Smooth muscle cell (in vitro differentiated cells): ENCODE measurements around the gene C1QTNF2. TPM values are rescaled to one million over a fixed set of nuclear protein-coding genes. Genes with fewer than 3 reads are reported as not detected.

Experiments
- DNase-seq: peaks from one replicate; lab custom pipeline; 2025; ENCODE audit not compliant: unreplicated experiment; lab: John Stamatoyannopoulos, UW
- H2AFZ ChIP-seq: fragments of 200-600 bp; sonication (generic); 2 replicates; pipeline ENCODE4 v1.6.0; 2016; ENCODE audit warnings: antibody characterized with exemption, low read depth, mild to moderate bottlenecking
- H3F3A ChIP-seq: fragments of 200-600 bp; sonication (generic); 2 replicates; pipeline ENCODE4 v1.6.0; 2017; ENCODE audit warnings: antibody characterized with exemption, low read depth
- H3K27ac ChIP-seq: fragments of 200-600 bp; sonication (generic); 2 replicates; pipeline ENCODE4 v1.5.1; 2016; ENCODE audit warnings: low read depth, mild to moderate bottlenecking
- H3K27me3 ChIP-seq: fragments of 200-600 bp; sonication (generic); 2 replicates; pipeline ENCODE4 v1.6.1; 2016; ENCODE audit warnings: low read depth, mild to moderate bottlenecking
- H3K36me3 ChIP-seq: fragments of 200-600 bp; sonication (generic); 2 replicates; pipeline ENCODE4 v1.5.1; 2016; ENCODE audit warnings: low read depth
- H3K4me1 ChIP-seq: fragments of 200-600 bp; sonication (generic); 2 replicates; pipeline ENCODE4 v1.5.1; 2016; ENCODE audit warnings: low read depth
- H3K4me2 ChIP-seq: fragments of 200-600 bp; sonication (generic); 2 replicates; pipeline ENCODE4 v1.6.0; 2016; ENCODE audit warnings: mild to moderate bottlenecking
- H3K4me3 ChIP-seq: fragments of 200-600 bp; sonication (generic); 2 replicates; pipeline ENCODE4 v1.5.1; 2016; ENCODE audit warnings: mild to moderate bottlenecking
- H3K79me2 ChIP-seq: fragments of 200-600 bp; sonication (generic); 2 replicates; pipeline ENCODE4 v1.6.0; 2016; ENCODE audit warnings: low read depth, mild to moderate bottlenecking
- H3K9ac ChIP-seq: fragments of 200-600 bp; sonication (generic); 2 replicates; pipeline ENCODE4 v1.6.0; 2016; ENCODE audit warnings: low read depth
- H3K9me3 ChIP-seq: fragments of 200-600 bp; sonication (generic); replicated peaks from 2 replicates; pipeline ENCODE4 v1.5.1; 2016; ENCODE audit warnings: low read depth
- H4K20me1 ChIP-seq: fragments of 200-600 bp; sonication (generic); 2 replicates; pipeline ENCODE4 v1.6.0; 2016; ENCODE audit warnings: low read depth
- WGBS: methylation state at CpG from one replicate; pipeline ENCODE4 v1.1.7; 2016; ENCODE audit warnings: low lambda C conversion rate; 5-methylcytosine and 5-hydroxymethylcytosine counted together
- polyA plus RNA-seq: library from polyadenylated mRNA; unstranded; fragments of >200 nt; fragmentation: Nextera tagmentation; extraction: Ambion mirVana; gene quantifications from 2 replicates; pipeline ENCODE4 v1.2.1, GENCODE V29; 2016
- total RNA-seq: library from RNA; depleted of rRNA; stranded (reverse); fragments of >200 nt; gene quantifications from 2 replicates; pipeline ENCODE4 v1.2.3, GENCODE V29; 2014
- TF ChIP-seq, protein P1 (sequence below): fragments of 200-600 bp; sonication (generic); IDR thresholded peaks from 2 replicates; pipeline ENCODE4 v1.5.1; 2017; ENCODE audit warnings: borderline replicate concordance, mild to moderate bottlenecking, antibody characterized with exemption; ENCODE audit not compliant: insufficient read depth, poor library complexity, severe bottlenecking

The C1QTNF2 gene
- total and polyA plus RNA-seq, 2 experiments from 2014 or later = 0.85 to 2.6 TPM

DNA sequence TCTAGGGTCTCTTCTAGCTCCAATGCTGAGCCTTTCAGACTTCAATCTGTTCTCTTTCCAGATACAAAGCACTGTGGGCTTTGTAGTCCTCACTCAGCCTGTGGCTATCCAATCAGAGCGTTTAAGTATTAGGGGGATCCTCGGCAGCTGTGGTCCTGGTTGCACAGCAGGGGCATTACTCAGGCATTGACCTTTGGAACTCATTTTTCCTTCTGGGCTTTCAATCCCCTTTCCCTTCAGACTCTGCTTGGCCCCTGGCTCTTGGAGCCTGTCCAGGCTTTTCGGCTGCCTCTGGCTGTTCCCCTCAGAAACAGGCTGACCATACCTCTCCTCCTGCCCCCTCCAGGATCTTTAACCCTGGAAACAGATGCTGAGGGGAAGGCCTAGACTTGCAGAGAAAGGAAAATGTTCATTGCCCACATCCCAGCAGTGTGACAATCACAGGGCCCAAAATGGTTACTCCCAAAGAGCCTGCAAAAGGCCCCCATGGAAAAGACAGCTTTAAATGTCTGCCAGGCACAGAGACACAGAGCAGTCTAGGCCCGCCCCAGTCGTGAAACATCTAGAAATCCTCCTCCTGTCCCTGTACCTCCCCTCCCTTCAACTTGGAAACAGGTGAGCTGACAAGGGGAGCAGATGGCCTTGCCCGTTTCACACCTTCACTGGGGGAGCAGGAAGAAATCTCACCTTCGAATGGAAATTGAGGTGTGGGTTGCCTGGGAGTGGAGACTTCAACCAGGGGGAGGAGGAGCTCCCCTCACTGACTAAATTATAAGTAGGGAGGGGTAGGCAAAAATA, 13.7 kb downstream of the C1QTNF2 start:
- DNase-seq = no peak
- TF ChIP-seq, protein P1, sequence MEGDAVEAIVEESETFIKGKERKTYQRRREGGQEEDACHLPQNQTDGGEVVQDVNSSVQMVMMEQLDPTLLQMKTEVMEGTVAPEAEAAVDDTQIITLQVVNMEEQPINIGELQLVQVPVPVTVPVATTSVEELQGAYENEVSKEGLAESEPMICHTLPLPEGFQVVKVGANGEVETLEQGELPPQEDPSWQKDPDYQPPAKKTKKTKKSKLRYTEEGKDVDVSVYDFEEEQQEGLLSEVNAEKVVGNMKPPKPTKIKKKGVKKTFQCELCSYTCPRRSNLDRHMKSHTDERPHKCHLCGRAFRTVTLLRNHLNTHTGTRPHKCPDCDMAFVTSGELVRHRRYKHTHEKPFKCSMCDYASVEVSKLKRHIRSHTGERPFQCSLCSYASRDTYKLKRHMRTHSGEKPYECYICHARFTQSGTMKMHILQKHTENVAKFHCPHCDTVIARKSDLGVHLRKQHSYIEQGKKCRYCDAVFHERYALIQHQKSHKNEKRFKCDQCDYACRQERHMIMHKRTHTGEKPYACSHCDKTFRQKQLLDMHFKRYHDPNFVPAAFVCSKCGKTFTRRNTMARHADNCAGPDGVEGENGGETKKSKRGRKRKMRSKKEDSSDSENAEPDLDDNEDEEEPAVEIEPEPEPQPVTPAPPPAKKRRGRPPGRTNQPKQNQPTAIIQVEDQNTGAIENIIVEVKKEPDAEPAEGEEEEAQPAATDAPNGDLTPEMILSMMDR = no peak
- Histone ChIP-seq H3K79me2 (no peaks in the 10 kb centered on the region), H3K9ac (no peak overlapping the region), H3K36me3 (no peaks in the 10 kb centered on the region), H3K9me3 (no peaks in the 10 kb centered on the region), H4K20me1 (no peaks in the 10 kb centered on the region), H3F3A (no peaks in the 10 kb centered on the region), H3K4me3 (no peak overlapping the region), H3K27ac (no peak overlapping the region), H2AFZ (no peak overlapping the region), H3K4me2 (no peak overlapping the region), H3K27me3 (no peaks in the 10 kb centered on the region), H3K4me1 (peaks cover 4% of the 10 kb centered on the region)
- 74% methylated on average over 7 of the region's 7 CpGs for WGBS

DNA sequence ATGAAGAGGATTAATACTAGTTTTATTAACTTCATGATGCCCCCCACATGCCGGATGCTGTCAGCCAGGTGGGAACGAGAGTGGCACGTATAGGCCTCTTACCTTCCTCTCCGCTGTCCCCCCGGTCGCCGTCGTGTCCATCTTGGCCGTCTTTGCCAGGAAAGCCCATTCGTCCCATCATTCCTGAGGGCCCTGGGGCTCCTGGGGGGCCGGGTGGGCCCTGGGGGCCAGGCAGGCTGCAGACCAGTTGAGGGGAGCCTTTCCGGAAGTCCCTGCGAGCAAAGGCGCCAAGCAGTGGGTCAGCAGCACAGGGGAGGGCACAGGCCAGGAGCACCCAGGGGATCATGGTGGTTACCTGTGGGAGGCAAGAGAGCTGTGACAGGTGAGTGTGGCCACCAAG, 15.8 kb downstream of the C1QTNF2 start:
- Histone ChIP-seq H3F3A (no peaks in the 10 kb centered on the region), H3K4me3 (no peak overlapping the region), H2AFZ (no peak overlapping the region), H3K9me3 (no peaks in the 10 kb centered on the region), H4K20me1 (no peaks in the 10 kb centered on the region), H3K4me2 (no peak overlapping the region), H3K27ac (no peak overlapping the region), H3K36me3 (no peaks in the 10 kb centered on the region), H3K9ac (no peak overlapping the region), H3K27me3 (no peaks in the 10 kb centered on the region), H3K4me1 (peaks cover 4% of the 10 kb centered on the region), H3K79me2 (no peaks in the 10 kb centered on the region)
- WGBS = 97% methylated on average over 14 of the region's 14 CpGs
- DNase-seq = no peak
- TF ChIP-seq, protein P1 = no peak

DNA sequence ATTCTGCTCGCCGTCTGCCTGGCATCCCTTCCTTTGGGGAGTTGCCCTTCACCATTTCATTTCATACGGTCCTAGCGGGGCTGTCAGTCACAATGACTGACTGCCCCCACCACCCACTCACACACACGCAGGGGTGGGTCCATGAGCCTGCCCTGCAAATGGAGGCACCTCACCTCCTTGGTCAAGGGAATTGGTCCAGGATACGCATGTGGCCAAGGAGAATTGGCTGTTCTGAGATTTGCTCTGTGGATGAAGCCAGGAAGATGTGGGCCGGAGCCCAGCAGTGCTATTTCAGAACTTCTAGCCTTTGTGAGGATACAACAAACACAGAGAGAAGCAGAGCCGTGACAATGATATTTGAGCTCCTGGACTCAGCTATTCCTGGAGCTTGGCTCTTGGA, 17.0 kb downstream of the C1QTNF2 start:
- no peaks in the 10 kb centered on the region for H4K20me1 ChIP-seq
- H3K36me3 ChIP-seq = no peaks in the 10 kb centered on the region
- DNase-seq = no peak
- WGBS = 92% methylated on average over 8 of the region's 8 CpGs
- H3K27me3 ChIP-seq = no peaks in the 10 kb centered on the region
- H3K9me3 ChIP-seq = no peaks in the 10 kb centered on the region
- no peaks in the 10 kb centered on the region for H3K4me1 ChIP-seq
- no peak overlapping the region for H3K4me2 ChIP-seq
- no peak overlapping the region for H3K27ac ChIP-seq
- no peaks in the 10 kb centered on the region for H3F3A ChIP-seq
- no peak overlapping the region for H3K9ac ChIP-seq
- no peak overlapping the region for H3K4me3 ChIP-seq
- H3K79me2 ChIP-seq = no peaks in the 10 kb centered on the region
- TF ChIP-seq, protein P1 = no peak
- H2AFZ ChIP-seq = no peak overlapping the region

DNA sequence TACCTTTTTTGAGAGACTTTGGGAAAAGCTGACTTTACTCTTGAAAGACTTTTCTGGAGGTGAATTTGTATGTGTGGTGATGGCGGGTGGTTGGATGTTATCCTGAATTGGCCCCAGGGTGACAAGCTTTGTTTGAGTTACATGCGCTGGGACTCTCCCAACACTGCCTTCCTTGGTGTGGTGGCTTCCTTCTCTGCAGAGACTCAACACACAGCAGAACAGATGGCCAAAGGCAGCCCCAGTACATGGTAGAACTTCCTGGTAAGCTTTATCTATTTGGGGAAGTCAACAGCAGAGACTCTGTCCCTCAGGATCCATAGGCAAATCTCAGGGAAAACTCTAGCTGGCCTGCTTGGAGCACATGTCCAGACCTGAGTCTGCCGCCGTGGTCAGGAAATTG, 18.1 kb downstream of the C1QTNF2 start:
- no peak overlapping the region for H3K4me2 ChIP-seq
- H3K79me2 ChIP-seq = no peaks in the 10 kb centered on the region
- no peak overlapping the region for H2AFZ ChIP-seq
- WGBS = 96% methylated on average over 4 of the region's 4 CpGs
- TF ChIP-seq, protein P1 = no peak
- H4K20me1 ChIP-seq = no peaks in the 10 kb centered on the region
- H3K27me3 ChIP-seq = no peaks in the 10 kb centered on the region
- no peaks in the 10 kb centered on the region for H3K36me3 ChIP-seq
- H3K27ac ChIP-seq = no peak overlapping the region
- no peak overlapping the region for H3K9ac ChIP-seq
- no peak for DNase-seq
- H3K9me3 ChIP-seq = no peaks in the 10 kb centered on the region
- H3F3A ChIP-seq = no peaks in the 10 kb centered on the region
- H3K4me1 ChIP-seq = no peaks in the 10 kb centered on the region
- H3K4me3 ChIP-seq = no peak overlapping the region
